HG03025 (cell line): ENCODE data around the gene SPOCK1.

ENCODE experiments used
- ATAC-seq: cut with Tn5 transposase; IDR thresholded peaks from one replicate; pipeline ENCODE4 v1.9.1; 2021; ENCODE audit warnings: mild to moderate bottlenecking, moderate library complexity; ENCODE audit not compliant: unreplicated experiment, low FRiP score

SPOCK1 gene

GRCh38 chr5:137069358-137069757, 429.8 kb downstream of the SPOCK1 start:
- no peak for ATAC-seq

- ATAC-seq: no peak
Observed at GRCh38 chr5:137061382-137061781, 437.7 kb downstream of the SPOCK1 start.

DNA sequence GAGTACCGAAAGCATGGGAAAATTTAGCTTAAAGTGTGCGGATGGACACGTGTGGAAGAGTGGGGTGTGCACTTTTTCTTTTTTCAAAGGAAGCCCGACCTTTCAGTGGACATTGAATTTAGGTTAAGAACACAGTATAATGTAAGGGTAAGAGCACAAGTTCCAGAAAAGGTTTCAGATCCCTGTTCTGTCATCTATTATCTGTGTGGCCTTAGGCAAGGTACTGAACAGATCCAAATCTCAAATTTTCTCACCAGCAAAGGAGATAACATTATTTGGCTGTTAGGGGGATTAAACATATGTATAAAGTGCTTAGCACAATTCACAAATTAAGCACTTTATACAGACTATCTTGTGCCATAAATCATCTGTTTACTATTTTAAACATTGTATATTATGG, 441.0 kb downstream of the SPOCK1 start:
- no peak for ATAC-seq

DNA sequence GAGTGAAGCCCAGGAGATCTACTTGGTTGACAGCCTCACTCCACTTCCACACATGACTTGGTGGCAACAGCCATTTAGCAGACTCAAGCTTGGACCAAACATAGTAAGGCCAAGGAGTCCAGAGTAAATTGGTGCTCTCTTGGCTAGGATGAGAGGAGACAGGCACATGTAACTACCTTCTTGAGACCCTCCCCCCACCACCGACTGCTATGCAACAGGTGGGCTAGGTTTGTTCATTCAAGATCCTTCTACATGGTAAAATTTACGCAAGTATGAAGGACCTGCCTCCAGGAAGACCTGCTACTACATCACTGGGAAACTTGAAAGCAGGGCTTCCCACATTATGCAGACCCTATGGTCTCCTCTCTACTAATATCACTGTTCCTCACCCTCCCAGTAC, 442.4 kb downstream of the SPOCK1 start:
- no peak for ATAC-seq

DNA sequence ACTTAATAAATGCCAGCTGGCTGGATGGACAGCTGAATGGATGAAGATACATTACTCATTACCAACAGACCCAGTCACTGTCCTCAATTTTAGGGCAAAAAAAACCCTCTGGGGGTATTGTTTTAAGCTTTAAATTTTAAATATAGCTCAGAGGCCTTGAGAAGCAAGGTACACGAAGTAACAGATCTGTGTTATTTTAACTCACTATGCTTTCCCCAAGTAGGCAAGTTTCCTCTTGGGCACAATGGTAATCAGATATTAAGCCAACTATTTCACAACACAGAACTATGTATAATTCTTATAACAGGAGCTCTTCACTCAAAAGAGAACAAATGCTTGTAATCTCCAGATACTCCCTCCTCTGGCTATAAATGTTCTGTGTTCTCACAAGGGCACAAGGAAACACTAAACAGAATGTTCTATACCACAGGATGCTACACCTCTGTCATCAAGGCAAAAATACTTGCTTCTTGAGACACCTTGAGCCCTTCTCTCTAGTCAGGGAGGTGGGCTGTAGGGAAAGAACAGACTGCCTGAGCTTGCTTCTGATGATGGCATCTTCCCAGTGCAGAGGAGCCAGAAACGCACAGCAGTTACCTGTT, 443.8 kb downstream of the SPOCK1 start:
- ATAC-seq: no peak

DNA sequence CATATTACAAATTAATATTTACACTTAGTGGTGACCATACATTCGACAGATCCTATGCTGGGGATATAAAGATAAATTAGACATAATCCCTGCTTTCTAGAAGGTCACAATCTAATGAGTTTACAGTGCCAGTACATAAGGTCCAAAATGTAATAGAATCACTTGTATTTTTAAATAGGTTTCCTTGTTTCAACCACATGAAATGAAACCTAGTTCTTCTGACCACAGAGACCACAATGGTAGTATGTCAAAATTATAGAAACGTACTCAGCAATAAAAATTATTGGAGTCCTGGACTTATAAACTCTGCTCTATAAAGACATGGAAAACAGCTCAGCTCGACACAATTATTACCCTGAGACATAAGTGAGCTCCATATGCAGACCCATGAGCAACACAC, 444.3 kb downstream of the SPOCK1 start:
- ATAC-seq: no peak

- ATAC-seq: no peak
Observed at GRCh38 chr5:137054335-137054734, 444.8 kb downstream of the SPOCK1 start.

DNA sequence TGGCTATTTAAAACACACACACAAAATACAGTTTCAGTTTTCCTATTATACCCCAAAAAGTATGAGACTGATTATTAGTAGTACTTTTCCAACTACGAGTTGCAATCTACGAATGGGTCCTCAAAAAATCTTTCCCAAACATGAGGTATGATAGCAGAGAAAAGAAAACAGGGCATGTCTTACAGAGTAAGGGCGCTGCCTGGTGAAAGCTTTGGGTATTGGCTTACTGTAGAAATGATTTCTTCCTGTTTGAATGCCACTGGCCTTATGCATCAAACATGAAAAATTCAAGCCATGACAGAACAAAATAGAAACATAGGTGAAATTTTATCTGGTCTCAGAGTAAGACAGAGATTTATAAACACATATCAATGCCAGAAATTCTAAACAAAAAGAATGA, 448.0 kb downstream of the SPOCK1 start:
- ATAC-seq: no peak

GRCh38 chr5:137040641-137041340, 458.3 kb downstream of the SPOCK1 start:
- no peak for ATAC-seq

DNA sequence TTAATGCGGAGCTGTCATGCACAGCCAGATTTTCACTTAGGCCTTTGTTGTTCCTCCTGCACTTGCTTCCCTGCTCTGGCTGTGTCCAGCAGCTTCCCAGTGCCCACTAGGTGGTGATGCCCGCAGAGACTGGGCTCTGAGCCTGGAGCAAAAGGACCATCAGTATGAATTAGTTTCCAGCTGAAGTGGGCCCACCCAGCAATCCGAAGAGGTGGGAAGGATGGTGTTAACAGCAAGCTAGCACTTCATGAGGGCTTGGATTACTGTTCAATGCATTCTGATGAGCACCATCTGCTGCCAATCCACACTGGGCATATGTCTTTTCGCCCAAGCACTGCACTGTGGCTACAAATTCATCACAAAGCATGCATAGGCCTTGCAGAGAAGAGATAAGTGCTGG, 459.1 kb downstream of the SPOCK1 start:
- no peak for ATAC-seq

DNA sequence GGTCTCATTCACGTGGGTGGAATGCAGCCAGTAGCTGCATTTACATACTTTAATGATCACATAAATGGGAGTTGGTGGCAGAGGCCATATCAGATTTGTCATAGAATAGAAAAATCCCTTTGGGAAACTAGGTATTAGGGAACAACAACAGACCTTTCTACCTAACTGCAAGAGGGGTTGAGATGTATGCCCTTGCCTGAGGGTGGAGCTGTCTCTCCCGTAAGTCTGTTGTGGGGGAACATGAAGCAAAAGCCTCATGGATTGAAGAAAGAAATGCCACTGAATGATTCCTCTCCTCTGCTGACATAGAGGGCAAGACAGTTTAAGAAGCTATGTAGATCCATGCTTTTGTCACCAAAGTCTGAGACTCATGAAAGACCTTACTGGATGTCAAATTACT, 461.3 kb downstream of the SPOCK1 start:
- ATAC-seq: no peak

DNA sequence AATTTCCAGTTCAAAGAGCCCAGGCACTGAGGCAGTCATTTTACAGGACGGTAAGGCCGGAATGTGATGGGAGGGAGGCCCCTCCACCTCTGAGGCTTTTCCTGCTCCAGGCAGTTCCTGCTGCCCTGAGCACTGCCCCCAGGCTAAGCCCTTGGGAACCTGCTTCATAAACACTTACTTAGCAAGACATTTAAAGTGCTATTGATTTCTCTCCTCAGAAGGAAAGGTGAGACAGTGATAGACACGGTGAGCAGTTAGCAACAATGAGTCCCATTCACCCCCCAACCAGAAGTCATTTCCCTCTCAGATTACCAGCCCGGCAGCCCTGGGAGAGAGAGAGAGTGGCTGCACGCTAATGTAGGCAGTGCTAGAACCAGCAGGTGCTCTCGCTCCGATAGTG, 462.5 kb downstream of the SPOCK1 start:
- ATAC-seq: no peak

GRCh38 chr5:137035480-137035878, 463.6 kb downstream of the SPOCK1 start:
- ATAC-seq: no peak

- ATAC-seq: no peak
Observed at GRCh38 chr5:137034764-137035479, 464.2 kb downstream of the SPOCK1 start.

DNA sequence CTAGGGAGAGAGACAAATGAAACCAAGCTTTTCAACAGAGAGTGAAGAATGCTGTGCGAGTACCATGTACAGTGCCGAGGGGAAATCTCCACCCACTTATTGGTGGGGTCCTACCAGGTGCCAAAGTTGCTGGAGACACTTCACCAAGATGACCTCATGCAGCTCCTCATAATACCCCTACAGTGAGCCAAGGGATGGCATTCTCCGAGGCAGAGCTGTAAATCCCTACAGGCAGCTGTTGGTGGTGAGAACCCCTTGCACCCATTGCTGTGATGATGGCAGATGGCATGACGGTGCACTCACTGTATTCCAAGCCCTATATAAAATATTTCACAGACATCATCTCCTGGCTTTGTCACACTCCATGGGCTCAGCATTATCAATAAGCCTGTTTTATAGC, 464.9 kb downstream of the SPOCK1 start:
- ATAC-seq: no peak

DNA sequence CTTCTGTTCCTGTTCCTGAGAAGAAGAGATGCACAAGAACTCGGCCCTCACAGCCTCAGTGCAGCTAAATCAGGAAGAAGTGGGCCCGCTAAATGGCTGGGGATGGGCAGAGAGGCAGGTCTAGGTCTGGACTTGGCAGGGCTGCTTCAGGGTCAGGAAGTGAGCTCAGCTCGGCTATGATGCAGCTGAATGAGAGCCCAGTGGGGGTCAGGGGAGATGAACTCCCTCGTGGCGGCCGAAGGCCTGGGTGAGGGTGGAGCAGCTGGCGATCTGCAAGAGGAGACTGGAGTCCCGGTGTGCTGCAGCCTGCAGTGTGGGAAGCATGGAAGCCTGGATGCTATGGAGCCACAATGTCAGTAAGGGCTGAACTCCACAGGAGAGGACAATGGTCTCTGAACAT, 466.2 kb downstream of the SPOCK1 start:
- no peak for ATAC-seq

DNA sequence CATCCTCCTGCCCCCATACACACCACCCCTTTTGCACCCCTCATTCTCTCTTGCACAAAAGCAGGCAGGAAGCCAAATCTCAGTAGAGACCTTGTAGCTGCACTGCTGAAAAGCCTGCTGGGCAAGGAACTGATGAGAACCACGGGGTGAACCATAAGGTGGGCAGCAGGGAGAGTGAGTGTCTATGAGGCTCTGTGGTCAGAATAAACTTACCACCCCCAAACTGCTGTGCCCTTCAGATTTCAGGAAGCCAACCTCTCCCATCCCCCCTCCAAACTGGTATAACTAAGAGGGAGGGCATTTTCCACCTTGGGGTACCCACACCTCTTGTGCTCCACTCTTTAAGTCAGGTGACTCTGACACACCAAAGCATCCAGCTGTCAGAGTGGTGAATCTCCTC, 471.4 kb downstream of the SPOCK1 start:
- ATAC-seq: no peak

- ATAC-seq: no peak
Observed at GRCh38 chr5:137026296-137026695, 472.8 kb downstream of the SPOCK1 start.

- ATAC-seq: no peak
Observed at GRCh38 chr5:137024044-137024443, 475.1 kb downstream of the SPOCK1 start.

GRCh38 chr5:137023371-137023770, 475.8 kb downstream of the SPOCK1 start:
- ATAC-seq: no peak

DNA sequence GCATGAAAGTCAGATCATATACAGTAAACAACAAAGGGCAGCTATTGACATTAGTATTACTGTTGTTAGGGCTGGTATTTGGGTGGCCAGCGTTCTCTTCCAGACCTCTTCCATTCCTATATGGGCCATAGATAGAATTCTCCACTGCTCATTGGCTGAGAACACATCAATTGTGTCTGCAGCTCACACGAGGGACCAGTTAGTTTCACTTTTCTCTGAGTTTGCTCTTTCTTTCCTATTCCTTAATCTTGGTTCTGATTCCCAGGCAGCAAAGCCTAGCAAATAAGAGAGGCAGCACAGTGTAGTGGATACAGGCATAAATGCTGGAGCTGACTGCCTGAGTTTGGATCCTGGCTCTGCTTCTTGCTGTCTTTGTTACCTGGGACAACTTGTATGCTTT, 476.4 kb downstream of the SPOCK1 start:
- no peak for ATAC-seq

- ATAC-seq: no peak
Observed at GRCh38 chr5:137022043-137022442, 477.1 kb downstream of the SPOCK1 start.
